Measurements from ENCODE around the gene INPP5A.
A peak's percentile ranks its signal among the peaks of the same experiment; 100 is the strongest.

INPP5A gene

GRCh38 chr10:132684164-132684891 is 146.7 kb downstream of the INPP5A start:
- DNase-seq: peak; percentile 60

GRCh38 chr10:132685101-132685891 is 147.7 kb downstream of the INPP5A start:
- DNase-seq: peak; percentile 31

GRCh38 chr10:132685921-132686680 is 148.5 kb downstream of the INPP5A start:
- DNase-seq: no peak

- DNase-seq: no peak
These were observed 149.8 kb downstream of the INPP5A start for GRCh38 chr10:132687181-132687892.

- DNase-seq: no peak
These were observed 150.4 kb downstream of the INPP5A start for GRCh38 chr10:132687893-132688579.

- no peak for DNase-seq
These were observed 151.2 kb downstream of the INPP5A start for GRCh38 chr10:132688580-132689420.

GRCh38 chr10:132689721-132690360 is 152.3 kb downstream of the INPP5A start:
- no peak for DNase-seq

- no peak for DNase-seq
These were observed 152.8 kb downstream of the INPP5A start for GRCh38 chr10:132690401-132690800.

- no peak for DNase-seq
These were observed 153.4 kb downstream of the INPP5A start for GRCh38 chr10:132690821-132691610.

- DNase-seq: no peak
These were observed 154.1 kb downstream of the INPP5A start for GRCh38 chr10:132691711-132692153.

- no peak for DNase-seq
These were observed 154.7 kb downstream of the INPP5A start for GRCh38 chr10:132692311-132692710.

GRCh38 chr10:132693676-132694075 is 156.1 kb downstream of the INPP5A start:
- no peak for DNase-seq

- DNase-seq: no peak
These were observed 158.6 kb downstream of the INPP5A start for GRCh38 chr10:132696204-132696603.

- DNase-seq: no peak
These were observed 159.4 kb downstream of the INPP5A start for GRCh38 chr10:132696728-132697577.

GRCh38 chr10:132697578-132698200 is 160.1 kb downstream of the INPP5A start:
- DNase-seq: no peak

- no peak for DNase-seq
These were observed 160.7 kb downstream of the INPP5A start for GRCh38 chr10:132698211-132698751.

GRCh38 chr10:132698761-132699391 is 161.3 kb downstream of the INPP5A start:
- DNase-seq: no peak

All from stimulated activated CD4-positive, alpha-beta T cell treated with anti-CD3 and anti-CD28 coated beads, Interleukin-1b, Interleukin-23, amount 100 ng/mL, for 48 hours (primary cell).